WTC11 (cell line): Measurements from ENCODE around the gene THOP1. TPM values are rescaled to one million over a fixed set of nuclear protein-coding genes. Genes with fewer than 3 reads are reported as not detected.

Experiments
- ATAC-seq: fragments of 200-7000 bp; cut with Tn5 transposase; 2 replicates; pipeline ENCODE4 v1.10.0; 2021; ENCODE audit warnings: mild to moderate bottlenecking, moderate library complexity
- CTCF ChIA-PET: fragments of 300-600 bp; sonication (Branson Sonifier 250); formaldehyde crosslinking; loops from one replicate; lab custom pipeline; 2021; ENCODE audit warnings: antibody characterized with exemption; lab: Charles Lee
- POLR2A ChIA-PET: fragments of 350-600 bp; sonication (Branson Sonifier 250); formaldehyde crosslinking; loops from one replicate; lab custom pipeline; 2021; ENCODE audit warnings: antibody characterized with exemption; lab: Charles Lee
- DNase-seq: peaks from one replicate; pipeline ENCODE4 v3.0.0; 2021; ENCODE audit warnings: low spot score
- H3K27ac Mint-ChIP-seq: 2 replicates; pipeline ENCODE4 v1.8.0; 2021; ENCODE audit warnings: mixed read lengths
- H3K27me3 Mint-ChIP-seq: 2 replicates; pipeline ENCODE4 v1.8.0; 2021; ENCODE audit warnings: low read depth, mild to moderate bottlenecking, moderate library complexity, mixed read lengths
- H3K36me3 Mint-ChIP-seq: 2 replicates; pipeline ENCODE4 v1.8.0; 2021; ENCODE audit warnings: mixed read lengths
- H3K4me1 Mint-ChIP-seq: 2 replicates; pipeline ENCODE4 v1.8.0; 2022; ENCODE audit warnings: mixed read lengths
- H3K4me3 Mint-ChIP-seq: 2 replicates; pipeline ENCODE4 v1.8.0; 2021; ENCODE audit warnings: mild to moderate bottlenecking, moderate library complexity, mixed read lengths
- H3K9me3 Mint-ChIP-seq: 2 replicates; pipeline ENCODE4 v1.8.0; 2021; ENCODE audit warnings: mixed read lengths
- FOXK1 ChIP-seq: sonication (generic); formaldehyde crosslinking; IDR thresholded peaks from 2 replicates; pipeline ENCODE4 v1.8.0; 2022; ENCODE audit warnings: mild to moderate bottlenecking, moderate library complexity, missing genetic modification reagents
- FOXP1 ChIP-seq: sonication (generic); formaldehyde crosslinking; IDR thresholded peaks from 2 replicates; pipeline ENCODE4 v1.8.0; 2022; ENCODE audit warnings: missing genetic modification reagents, mild to moderate bottlenecking, moderate library complexity, borderline replicate concordance
- GRHL2 ChIP-seq: fragments of 250-450 bp; sonication (Bioruptor Pico); IDR thresholded peaks from 2 replicates; pipeline ENCODE4 v1.8.0; 2022; ENCODE audit warnings: mild to moderate bottlenecking, moderate library complexity; ENCODE audit not compliant: insufficient replicate concordance, severe bottlenecking
- GTF2I ChIP-seq: fragments of 250-450 bp; sonication (Bioruptor Pico); conservative IDR thresholded peaks from 2 replicates; pipeline ENCODE4 v1.4.0; 2021; ENCODE audit warnings: mild to moderate bottlenecking
- MXD4 ChIP-seq: fragments of 250-450 bp; sonication (Bioruptor Pico); IDR thresholded peaks from 2 replicates; pipeline ENCODE4 v1.8.0; 2021; ENCODE audit warnings: mild to moderate bottlenecking, moderate library complexity, borderline replicate concordance
- NR2C2 ChIP-seq: sonication (generic); formaldehyde crosslinking; IDR thresholded peaks from 2 replicates; pipeline ENCODE4 v1.8.0; 2022; ENCODE audit warnings: mild to moderate bottlenecking, missing genetic modification reagents
- PRRX2 ChIP-seq: fragments of 250-450 bp; sonication (Bioruptor Pico); IDR thresholded peaks from 2 replicates; pipeline ENCODE4 v1.8.0; 2021; ENCODE audit warnings: mild to moderate bottlenecking
- SMAD4 ChIP-seq: sonication (generic); formaldehyde crosslinking; IDR thresholded peaks from 2 replicates; pipeline ENCODE4 v1.8.0; 2022; ENCODE audit warnings: mild to moderate bottlenecking, missing genetic modification reagents
- ZBTB21 ChIP-seq: sonication (generic); formaldehyde crosslinking; IDR thresholded peaks from 2 replicates; pipeline ENCODE4 v1.8.1; 2023; ENCODE audit warnings: mild to moderate bottlenecking, missing genetic modification reagents, borderline replicate concordance
- ZNF219 ChIP-seq: sonication (generic); formaldehyde crosslinking; IDR thresholded peaks from 2 replicates; pipeline ENCODE4 v1.8.0; 2023; ENCODE audit warnings: missing genetic modification reagents, mild to moderate bottlenecking, borderline replicate concordance
- total RNA-seq: library from RNA; stranded (reverse); gene quantifications from 3 replicates; pipeline ENCODE4 v1.2.3, GENCODE V29; 2021
- TF ChIP-seq, protein P1 (sequence below): sonication (generic); formaldehyde crosslinking; IDR thresholded peaks from 2 replicates; pipeline ENCODE4 v1.8.1; 2023; ENCODE audit warnings: mild to moderate bottlenecking, missing genetic modification reagents
- TF ChIP-seq, protein P2 (sequence below): sonication (generic); formaldehyde crosslinking; IDR thresholded peaks from 2 replicates; pipeline ENCODE4 v1.8.1; 2022; ENCODE audit warnings: missing genetic modification reagents, borderline replicate concordance
- TF ChIP-seq, protein P3 (sequence below): fragments of 250-450 bp; sonication (Bioruptor Pico); IDR thresholded peaks from 2 replicates; pipeline ENCODE4 v1.9.0; 2021; ENCODE audit warnings: mild to moderate bottlenecking
- TF ChIP-seq, protein P4 (sequence below): fragments of 250-450 bp; sonication (Bioruptor Pico); IDR thresholded peaks from 2 replicates; pipeline ENCODE4 v2.1.2; 2022; ENCODE audit warnings: mild to moderate bottlenecking, moderate library complexity

Gene THOP1
- total RNA-seq, 1 experiment from 2014 or later, result 181 TPM

DNA sequence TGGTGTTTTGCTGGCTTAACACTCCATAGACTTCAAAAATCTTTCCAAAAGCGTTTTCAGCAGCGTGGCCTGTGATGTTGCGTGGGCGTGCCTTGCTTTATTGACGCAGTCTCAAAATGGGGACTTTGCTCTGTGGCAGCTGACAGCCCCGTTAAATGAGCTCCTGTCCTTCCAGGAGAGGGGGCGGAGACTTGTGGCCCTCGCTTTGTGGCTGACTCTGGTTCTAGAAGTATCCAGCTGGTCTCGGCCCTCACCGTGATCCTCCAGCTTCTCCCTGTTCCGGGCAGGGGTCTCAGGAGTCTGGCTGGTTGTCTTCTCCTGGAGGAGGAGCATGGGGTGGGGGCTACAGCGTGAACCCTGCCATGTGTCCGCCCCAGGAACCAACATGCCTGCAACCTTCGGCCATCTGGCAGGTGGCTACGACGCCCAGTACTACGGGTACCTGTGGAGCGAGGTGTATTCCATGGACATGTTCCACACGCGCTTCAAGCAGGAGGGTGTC is 26.0 kb downstream of the THOP1 start:
- no peak overlapping the region for H3K27ac Mint-ChIP-seq
- CTCF ChIA-PET, result no interaction called here
- DNase-seq, result no peak
- no peaks in the 10 kb centered on the region for H3K4me1 Mint-ChIP-seq
- no peak overlapping the region for H3K4me3 Mint-ChIP-seq
- ATAC-seq, result no peak
- no peak for TF ChIP-seq ZBTB21
- TF ChIP-seq FOXP1, result no peak
- TF ChIP-seq GRHL2, result no peak
- TF ChIP-seq NR2C2 (CRISPR knock-in tag), result no peak
- H3K9me3 Mint-ChIP-seq, result no peaks in the 10 kb centered on the region
- POLR2A ChIA-PET, result no interaction called here
- no peaks in the 10 kb centered on the region for H3K27me3 Mint-ChIP-seq
- H3K36me3 Mint-ChIP-seq, result peaks cover 15% of the 10 kb centered on the region

DNA sequence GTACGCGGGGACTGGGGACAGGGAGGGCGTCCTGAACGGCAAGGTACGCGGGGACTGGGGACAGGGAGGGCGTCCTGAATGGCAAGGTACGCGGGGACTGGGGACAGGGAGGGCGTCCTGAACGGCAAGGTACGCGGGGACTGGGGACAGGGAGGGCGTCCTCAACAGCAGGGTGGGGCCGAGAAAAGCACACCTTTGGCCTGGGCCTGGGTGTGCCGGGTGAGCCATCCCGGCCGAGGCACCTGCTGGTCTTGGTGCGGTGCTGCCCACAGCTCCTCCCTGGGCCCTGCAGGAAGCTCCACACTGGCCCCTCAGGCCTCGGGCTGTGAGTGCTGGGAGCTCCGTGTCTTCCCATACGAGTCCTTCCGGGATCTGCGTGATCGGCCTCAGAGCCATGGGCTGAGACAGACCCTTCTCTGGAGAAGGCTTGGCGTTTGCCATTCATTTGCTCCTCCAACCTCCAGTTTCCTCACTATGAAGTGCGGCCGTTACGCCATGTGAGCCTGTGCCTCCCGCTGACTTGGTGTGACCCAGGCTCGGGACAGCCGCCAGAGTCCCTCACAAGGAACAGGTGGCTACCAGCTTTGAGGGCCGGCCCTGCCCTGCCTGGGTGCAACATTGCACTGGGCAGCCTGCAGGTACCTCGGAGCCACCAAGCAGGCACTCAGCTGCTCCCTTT is 26.6 kb downstream of the THOP1 start:
- Mint-ChIP-seq H3K4me1 (no peaks in the 10 kb centered on the region), H3K27me3 (no peaks in the 10 kb centered on the region), H3K36me3 (peaks cover 15% of the 10 kb centered on the region), H3K4me3 (no peak overlapping the region), H3K9me3 (no peaks in the 10 kb centered on the region), H3K27ac (no peak overlapping the region)
- DNase-seq (no peak), ATAC-seq (no peak)
- TF ChIP-seq, protein P1, sequence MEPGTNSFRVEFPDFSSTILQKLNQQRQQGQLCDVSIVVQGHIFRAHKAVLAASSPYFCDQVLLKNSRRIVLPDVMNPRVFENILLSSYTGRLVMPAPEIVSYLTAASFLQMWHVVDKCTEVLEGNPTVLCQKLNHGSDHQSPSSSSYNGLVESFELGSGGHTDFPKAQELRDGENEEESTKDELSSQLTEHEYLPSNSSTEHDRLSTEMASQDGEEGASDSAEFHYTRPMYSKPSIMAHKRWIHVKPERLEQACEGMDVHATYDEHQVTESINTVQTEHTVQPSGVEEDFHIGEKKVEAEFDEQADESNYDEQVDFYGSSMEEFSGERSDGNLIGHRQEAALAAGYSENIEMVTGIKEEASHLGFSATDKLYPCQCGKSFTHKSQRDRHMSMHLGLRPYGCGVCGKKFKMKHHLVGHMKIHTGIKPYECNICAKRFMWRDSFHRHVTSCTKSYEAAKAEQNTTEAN (CRISPR knock-in tag), result no peak
- TF ChIP-seq GTF2I (CRISPR knock-in tag) (no peak), PRRX2 (no peak), ZNF219 (CRISPR knock-in tag) (no peak), SMAD4 (CRISPR knock-in tag) (no peak), MXD4 (no peak), FOXK1 (CRISPR knock-in tag) (no peak)
- TF ChIP-seq, protein P2, sequence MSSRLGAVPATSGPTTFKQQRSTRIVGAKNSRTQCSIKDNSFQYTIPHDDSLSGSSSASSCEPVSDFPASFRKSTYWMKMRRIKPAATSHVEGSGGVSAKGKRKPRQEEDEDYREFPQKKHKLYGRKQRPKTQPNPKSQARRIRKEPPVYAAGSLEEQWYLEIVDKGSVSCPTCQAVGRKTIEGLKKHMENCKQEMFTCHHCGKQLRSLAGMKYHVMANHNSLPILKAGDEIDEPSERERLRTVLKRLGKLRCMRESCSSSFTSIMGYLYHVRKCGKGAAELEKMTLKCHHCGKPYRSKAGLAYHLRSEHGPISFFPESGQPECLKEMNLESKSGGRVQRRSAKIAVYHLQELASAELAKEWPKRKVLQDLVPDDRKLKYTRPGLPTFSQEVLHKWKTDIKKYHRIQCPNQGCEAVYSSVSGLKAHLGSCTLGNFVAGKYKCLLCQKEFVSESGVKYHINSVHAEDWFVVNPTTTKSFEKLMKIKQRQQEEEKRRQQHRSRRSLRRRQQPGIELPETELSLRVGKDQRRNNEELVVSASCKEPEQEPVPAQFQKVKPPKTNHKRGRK (CRISPR knock-in tag), result no peak
- TF ChIP-seq, protein P3, sequence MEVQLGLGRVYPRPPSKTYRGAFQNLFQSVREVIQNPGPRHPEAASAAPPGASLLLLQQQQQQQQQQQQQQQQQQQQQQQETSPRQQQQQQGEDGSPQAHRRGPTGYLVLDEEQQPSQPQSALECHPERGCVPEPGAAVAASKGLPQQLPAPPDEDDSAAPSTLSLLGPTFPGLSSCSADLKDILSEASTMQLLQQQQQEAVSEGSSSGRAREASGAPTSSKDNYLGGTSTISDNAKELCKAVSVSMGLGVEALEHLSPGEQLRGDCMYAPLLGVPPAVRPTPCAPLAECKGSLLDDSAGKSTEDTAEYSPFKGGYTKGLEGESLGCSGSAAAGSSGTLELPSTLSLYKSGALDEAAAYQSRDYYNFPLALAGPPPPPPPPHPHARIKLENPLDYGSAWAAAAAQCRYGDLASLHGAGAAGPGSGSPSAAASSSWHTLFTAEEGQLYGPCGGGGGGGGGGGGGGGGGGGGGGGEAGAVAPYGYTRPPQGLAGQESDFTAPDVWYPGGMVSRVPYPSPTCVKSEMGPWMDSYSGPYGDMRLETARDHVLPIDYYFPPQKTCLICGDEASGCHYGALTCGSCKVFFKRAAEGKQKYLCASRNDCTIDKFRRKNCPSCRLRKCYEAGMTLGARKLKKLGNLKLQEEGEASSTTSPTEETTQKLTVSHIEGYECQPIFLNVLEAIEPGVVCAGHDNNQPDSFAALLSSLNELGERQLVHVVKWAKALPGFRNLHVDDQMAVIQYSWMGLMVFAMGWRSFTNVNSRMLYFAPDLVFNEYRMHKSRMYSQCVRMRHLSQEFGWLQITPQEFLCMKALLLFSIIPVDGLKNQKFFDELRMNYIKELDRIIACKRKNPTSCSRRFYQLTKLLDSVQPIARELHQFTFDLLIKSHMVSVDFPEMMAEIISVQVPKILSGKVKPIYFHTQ (CRISPR knock-in tag), result no peak
- TF ChIP-seq, protein P4, sequence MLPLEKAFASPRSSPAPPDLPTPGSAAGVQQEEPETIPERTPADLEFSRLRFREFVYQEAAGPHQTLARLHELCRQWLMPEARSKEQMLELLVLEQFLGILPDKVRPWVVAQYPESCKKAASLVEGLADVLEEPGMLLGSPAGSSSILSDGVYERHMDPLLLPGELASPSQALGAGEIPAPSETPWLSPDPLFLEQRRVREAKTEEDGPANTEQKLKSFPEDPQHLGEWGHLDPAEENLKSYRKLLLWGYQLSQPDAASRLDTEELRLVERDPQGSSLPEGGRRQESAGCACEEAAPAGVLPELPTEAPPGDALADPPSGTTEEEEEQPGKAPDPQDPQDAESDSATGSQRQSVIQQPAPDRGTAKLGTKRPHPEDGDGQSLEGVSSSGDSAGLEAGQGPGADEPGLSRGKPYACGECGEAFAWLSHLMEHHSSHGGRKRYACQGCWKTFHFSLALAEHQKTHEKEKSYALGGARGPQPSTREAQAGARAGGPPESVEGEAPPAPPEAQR (CRISPR knock-in tag), result no peak
- CTCF ChIA-PET, result no interaction called here
- POLR2A ChIA-PET, result no interaction called here
